Glutamatergic neuron (in vitro differentiated cells): ENCODE measurements around the gene SERPING1. TPM values are rescaled to one million over a fixed set of nuclear protein-coding genes. Genes with fewer than 3 reads are reported as not detected.

Source experiments
- DNase-seq: peaks from one replicate; pipeline ENCODE4 v3.0.0; 2022
- H3K27ac Mint-ChIP-seq: one replicate; pipeline ENCODE4 v1.8.0; 2020; ENCODE audit warnings: mild to moderate bottlenecking, mixed read lengths, inconsistent platforms; ENCODE audit not compliant: unreplicated experiment
- H3K27me3 Mint-ChIP-seq: one replicate; pipeline ENCODE4 v1.8.0; 2020; ENCODE audit warnings: mild to moderate bottlenecking, moderate library complexity, mixed read lengths, inconsistent platforms; ENCODE audit not compliant: unreplicated experiment
- H3K36me3 Mint-ChIP-seq: one replicate; pipeline ENCODE4 v1.8.0; 2020; ENCODE audit warnings: mild to moderate bottlenecking, mixed read lengths, inconsistent platforms; ENCODE audit not compliant: unreplicated experiment
- H3K4me1 Mint-ChIP-seq: one replicate; pipeline ENCODE4 v1.8.0; 2020; ENCODE audit warnings: mild to moderate bottlenecking, low read depth, mixed read lengths, inconsistent platforms; ENCODE audit not compliant: unreplicated experiment
- H3K4me3 Mint-ChIP-seq: one replicate; pipeline ENCODE4 v1.8.0; 2020; ENCODE audit warnings: mild to moderate bottlenecking, mixed read lengths, inconsistent platforms; ENCODE audit not compliant: unreplicated experiment
- H3K9me3 Mint-ChIP-seq: one replicate; pipeline ENCODE4 v1.8.0; 2020; ENCODE audit warnings: mild to moderate bottlenecking, moderate library complexity, mixed read lengths, inconsistent platforms; ENCODE audit not compliant: unreplicated experiment
- total RNA-seq: library from RNA; stranded (reverse); fragmentation: NEBNext Ultra II Directional; extraction: Animal tissue kit (Norgen Biotek cat#: 25700); gene quantifications from one replicate; pipeline ENCODE4 v1.2.1, GENCODE V29; 2021; ENCODE audit not compliant: unreplicated experiment
- TF ChIP-seq, protein P1 (sequence below): fragments of 200-600 bp; sonication (generic); IDR thresholded peaks from one replicate; pipeline ENCODE4 v1.5.0; 2021; ENCODE audit not compliant: partially characterized antibody, unreplicated experiment

The SERPING1 gene
- total RNA-seq, 1 donor from 2014 or later: 46.1 TPM

DNA sequence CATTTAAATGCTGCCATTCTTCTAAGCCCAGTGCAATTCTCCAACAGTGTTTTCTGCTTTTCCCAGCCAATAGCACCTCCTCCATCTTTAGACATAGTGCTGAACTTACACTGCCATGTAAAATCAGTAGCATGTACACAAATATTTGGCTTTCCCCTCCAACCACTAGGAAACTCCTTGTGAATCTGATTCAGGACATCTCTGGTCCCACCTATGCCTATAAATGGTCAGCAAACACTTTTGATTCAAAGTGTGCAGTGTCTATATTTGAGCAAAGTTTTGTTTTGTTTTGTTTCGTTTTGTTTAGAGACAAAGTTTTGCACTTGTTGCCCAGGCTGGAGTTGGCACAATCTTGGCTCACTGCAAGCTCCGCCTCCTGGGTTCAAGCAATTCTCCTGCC lies 27.4 kb downstream of the SERPING1 start:
- Mint-ChIP-seq H3K9me3 (no peaks in the 10 kb centered on the region), H3K27me3 (peaks cover 2% of the 10 kb centered on the region), H3K4me1 (peaks cover 4% of the 10 kb centered on the region), H3K4me3 (no peak overlapping the region), H3K27ac (no peak overlapping the region), H3K36me3 (no peaks in the 10 kb centered on the region)
- no peak for DNase-seq
- TF ChIP-seq, protein P1, sequence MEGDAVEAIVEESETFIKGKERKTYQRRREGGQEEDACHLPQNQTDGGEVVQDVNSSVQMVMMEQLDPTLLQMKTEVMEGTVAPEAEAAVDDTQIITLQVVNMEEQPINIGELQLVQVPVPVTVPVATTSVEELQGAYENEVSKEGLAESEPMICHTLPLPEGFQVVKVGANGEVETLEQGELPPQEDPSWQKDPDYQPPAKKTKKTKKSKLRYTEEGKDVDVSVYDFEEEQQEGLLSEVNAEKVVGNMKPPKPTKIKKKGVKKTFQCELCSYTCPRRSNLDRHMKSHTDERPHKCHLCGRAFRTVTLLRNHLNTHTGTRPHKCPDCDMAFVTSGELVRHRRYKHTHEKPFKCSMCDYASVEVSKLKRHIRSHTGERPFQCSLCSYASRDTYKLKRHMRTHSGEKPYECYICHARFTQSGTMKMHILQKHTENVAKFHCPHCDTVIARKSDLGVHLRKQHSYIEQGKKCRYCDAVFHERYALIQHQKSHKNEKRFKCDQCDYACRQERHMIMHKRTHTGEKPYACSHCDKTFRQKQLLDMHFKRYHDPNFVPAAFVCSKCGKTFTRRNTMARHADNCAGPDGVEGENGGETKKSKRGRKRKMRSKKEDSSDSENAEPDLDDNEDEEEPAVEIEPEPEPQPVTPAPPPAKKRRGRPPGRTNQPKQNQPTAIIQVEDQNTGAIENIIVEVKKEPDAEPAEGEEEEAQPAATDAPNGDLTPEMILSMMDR: no peak

DNA sequence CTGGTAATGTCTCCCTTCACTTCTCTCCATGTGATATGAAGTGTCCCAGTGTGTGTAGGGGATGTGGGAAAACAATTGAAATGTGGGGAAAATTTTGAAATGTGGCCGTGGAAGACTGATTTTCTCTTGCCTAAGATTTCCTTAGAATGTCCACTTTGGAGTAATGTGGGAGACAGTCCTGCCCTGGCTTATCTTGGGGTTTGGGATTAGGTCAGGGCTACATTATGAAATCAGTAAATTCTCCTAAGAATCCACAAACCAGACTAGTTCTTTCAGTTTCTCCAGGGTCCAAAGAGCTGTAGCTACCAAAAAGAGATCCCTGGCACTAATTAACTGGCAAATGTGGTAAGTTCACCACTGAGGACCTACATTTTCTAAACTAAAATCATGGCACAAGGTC lies 29.4 kb downstream of the SERPING1 start:
- H3K27me3 Mint-ChIP-seq: no peaks in the 10 kb centered on the region
- H3K9me3 Mint-ChIP-seq: peaks cover 5% of the 10 kb centered on the region
- no peak for DNase-seq
- peaks cover 3% of the 10 kb centered on the region for H3K36me3 Mint-ChIP-seq
- peaks cover 17% of the 10 kb centered on the region for H3K4me1 Mint-ChIP-seq
- no peak overlapping the region for H3K27ac Mint-ChIP-seq
- no peak overlapping the region for H3K4me3 Mint-ChIP-seq
- TF ChIP-seq, protein P1: no peak

DNA sequence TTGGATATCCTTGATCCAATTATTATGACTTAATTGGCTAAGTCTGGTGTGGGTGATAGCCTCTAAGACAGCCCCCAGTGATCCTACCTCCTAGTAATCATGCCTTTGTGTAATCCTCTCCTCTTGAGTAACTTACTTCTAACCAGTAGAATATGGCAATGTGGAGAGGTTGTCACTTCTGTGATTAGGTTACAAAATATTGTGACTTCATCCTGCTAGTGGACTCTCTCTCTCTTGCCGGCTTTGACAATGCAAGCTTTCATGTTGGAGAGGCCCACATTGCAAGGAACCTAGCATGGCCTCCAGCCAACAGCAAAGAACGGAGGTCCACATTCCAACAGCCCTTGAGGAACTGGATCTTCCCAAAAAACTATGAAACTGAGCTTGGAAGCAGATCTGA lies 32.7 kb downstream of the SERPING1 start:
- H3K9me3 Mint-ChIP-seq: peaks cover 5% of the 10 kb centered on the region
- no peak overlapping the region for H3K27ac Mint-ChIP-seq
- DNase-seq: no peak
- H3K4me1 Mint-ChIP-seq: peaks cover 17% of the 10 kb centered on the region
- H3K4me3 Mint-ChIP-seq: peak overlapping the region; percentile 5
- H3K36me3 Mint-ChIP-seq: peaks cover 3% of the 10 kb centered on the region
- H3K27me3 Mint-ChIP-seq: peaks cover 1% of the 10 kb centered on the region
- TF ChIP-seq, protein P1: no peak

DNA sequence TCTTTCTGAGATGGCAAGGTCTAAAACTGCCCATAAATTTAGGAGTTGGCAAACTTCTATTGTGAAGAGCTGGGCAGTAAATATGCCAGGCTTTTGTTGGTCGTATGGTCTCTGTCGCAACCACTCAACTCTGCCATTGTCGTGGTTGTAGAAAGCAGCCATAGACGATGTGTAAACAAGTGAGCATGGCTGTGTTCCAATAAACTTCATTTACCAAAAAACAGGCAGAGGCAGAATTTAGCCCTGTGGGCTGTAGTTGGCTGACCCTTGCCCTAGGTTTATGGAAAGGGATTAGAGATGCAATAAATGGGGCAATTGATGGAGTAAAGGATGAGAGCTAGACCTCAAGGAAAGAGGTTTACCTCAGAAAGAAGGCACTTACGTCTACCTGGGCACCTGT lies 34.6 kb downstream of the SERPING1 start:
- no peak for DNase-seq
- peaks cover 21% of the 10 kb centered on the region for H3K4me1 Mint-ChIP-seq
- H3K4me3 Mint-ChIP-seq: no peak overlapping the region
- no peak overlapping the region for H3K27ac Mint-ChIP-seq
- peaks cover 8% of the 10 kb centered on the region for H3K9me3 Mint-ChIP-seq
- H3K27me3 Mint-ChIP-seq: peaks cover 5% of the 10 kb centered on the region
- TF ChIP-seq, protein P1: no peak
- H3K36me3 Mint-ChIP-seq: peaks cover 3% of the 10 kb centered on the region

DNA sequence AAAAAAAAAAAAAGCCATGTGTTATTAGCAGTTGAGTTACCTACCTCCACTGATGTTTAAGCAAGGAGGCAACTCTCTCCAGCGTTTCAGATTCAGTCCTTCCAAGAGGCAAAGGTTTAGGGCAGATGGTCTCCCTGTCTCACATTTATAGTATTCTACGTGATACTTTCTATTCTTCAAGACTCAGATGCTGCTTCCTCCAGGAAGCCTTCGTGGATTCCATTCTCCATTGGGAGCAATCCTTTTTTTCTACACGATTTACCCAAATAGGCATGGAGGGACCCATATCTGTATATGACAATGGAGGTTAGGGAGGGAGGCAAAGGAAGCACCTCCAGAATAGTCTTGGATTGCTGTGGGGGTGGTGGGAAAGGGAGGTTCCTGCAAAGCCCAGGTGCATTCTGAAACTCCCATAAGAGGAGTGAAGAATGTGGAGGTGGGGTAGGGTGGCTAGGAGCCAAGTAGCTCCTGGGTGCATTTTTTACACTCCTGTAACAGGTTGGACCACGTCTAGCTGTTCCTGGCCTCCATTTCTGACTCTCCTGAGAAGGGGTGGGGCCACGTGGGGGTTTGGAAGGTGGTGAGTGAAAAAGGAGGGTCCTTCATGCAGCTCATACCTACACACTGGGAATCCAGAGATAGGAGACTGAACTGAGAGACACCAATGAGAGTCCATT lies 36.0 kb downstream of the SERPING1 start:
- Mint-ChIP-seq H3K27ac (no peak overlapping the region), H3K4me1 (peaks cover 26% of the 10 kb centered on the region), H3K4me3 (no peak overlapping the region), H3K9me3 (peaks cover 11% of the 10 kb centered on the region), H3K27me3 (peaks cover 12% of the 10 kb centered on the region), H3K36me3 (peaks cover 3% of the 10 kb centered on the region)
- TF ChIP-seq, protein P1: no peak
- no peak for DNase-seq
